ENCODE measurements around the gene BCL2. TPM values are rescaled to one million over a fixed set of nuclear protein-coding genes. Genes with fewer than 3 reads are reported as not detected.

The BCL2 gene
- total and polyA plus RNA-seq, 5 donors = 2.7 to 7.7 (median 4.0) TPM

DNA sequence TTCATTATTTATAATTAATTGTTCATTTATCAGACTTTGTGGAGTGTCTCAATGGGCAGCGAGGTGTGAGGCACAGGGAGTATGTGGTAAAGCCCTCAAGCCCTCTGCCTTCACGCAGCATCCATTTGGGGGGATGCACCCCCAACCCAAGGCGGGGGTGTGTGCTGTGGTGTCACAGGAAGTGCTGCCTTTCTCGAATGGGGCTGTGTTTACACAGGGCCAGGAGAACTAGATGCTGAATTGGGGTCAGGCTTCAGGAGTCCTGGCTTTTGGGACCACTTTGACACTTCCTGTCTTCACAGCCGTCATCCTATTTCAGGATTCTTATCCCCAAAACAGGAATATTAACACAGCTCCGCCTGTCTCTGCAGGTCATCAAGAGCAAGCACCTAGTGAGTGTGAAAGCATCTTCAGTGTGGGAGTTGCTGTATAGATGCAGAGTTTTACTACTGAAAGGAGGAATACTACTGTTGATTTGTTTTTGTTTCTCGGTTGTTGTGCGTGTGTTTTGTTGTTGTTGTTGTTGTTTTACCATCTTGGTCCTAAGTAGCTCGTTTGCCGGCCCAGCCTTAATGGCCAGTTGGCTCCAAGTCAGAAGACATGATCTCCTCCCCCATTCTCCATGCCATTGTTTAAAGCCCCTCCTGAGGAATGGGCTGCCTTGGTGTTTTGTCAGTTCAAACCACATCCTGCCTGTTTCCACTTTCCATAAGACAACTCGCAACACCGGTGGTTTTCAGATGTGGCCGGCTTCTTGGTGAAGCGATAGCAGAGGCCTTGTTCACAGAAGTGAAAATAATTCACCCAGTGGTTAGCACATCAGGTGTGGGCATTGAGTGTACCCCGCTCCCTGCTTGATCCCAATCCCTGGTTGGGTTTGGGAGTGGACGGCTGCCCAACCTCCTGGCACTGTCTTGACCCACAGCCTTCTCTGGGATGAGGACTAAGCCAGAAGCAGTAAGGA is 221.3 kb downstream of the BCL2 start:
- intact Hi-C loops (cut with DNase I) = no loop called here
- no peak for ATAC-seq
- 68% methylated on average over 16 of the region's 16 CpGs for WGBS

DNA sequence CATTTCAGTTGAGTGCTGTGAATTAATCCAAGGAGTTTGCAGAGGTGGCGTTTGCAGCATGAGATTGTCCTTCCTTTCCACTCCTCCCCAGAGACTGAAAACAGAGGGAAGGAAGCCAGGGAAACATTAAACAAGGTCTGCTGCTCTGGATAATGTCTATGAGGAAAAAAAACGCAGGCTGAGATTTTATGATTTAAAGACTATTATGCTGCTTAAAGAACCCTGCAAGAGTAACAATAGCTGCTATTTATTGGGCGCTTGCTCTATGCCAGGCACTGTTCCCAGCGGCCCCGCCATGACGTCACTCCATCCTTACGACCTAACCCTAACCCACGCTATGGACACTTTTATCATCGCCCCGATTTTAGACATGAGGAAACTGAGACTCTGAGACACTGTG is 222.4 kb downstream of the BCL2 start:
- no peaks in the 10 kb centered on the region for H3K27me3 ChIP-seq (ENCODE audit: control insufficient read depth, insufficient read depth)
- intact Hi-C loops (cut with DNase I) = no loop called here
- no peak for DNase-seq
- H3K9me3 ChIP-seq (ENCODE audit: control insufficient read depth, low read length) = no peaks in the 10 kb centered on the region
- peaks cover 7% of the 10 kb centered on the region for H3K4me1 ChIP-seq (ENCODE audit: control insufficient read depth, insufficient read depth, low read length)
- H3K27ac ChIP-seq (ENCODE audit: low read length) = peak overlapping the region; percentile 8
- WGBS = 37% methylated on average over 10 of the region's 10 CpGs
- ATAC-seq = no peak
- no peak overlapping the region for H3K4me3 ChIP-seq (ENCODE audit: low read length)

More for the DNA sequence above, 221.3 kb downstream of the BCL2 start:
- no peak overlapping the region for H3K4me3 ChIP-seq (ENCODE audit: low read length)
- DNase-seq = no peak
- H3K4me1 ChIP-seq (ENCODE audit: control insufficient read depth, insufficient read depth, low read length) = peaks cover 7% of the 10 kb centered on the region
- no peaks in the 10 kb centered on the region for H3K9me3 ChIP-seq (ENCODE audit: control insufficient read depth, low read length)
- H3K27me3 ChIP-seq (ENCODE audit: control insufficient read depth, insufficient read depth) = no peaks in the 10 kb centered on the region
- H3K27ac ChIP-seq (ENCODE audit: low read length) = no peak overlapping the region

GRCh38 chr18:63096327-63096874 is 223.2 kb downstream of the BCL2 start:
- Histone ChIP-seq H3K4me1 (ENCODE audit: control insufficient read depth, insufficient read depth, low read length) (peaks cover 7% of the 10 kb centered on the region), H3K9me3 (ENCODE audit: control insufficient read depth, low read length) (no peaks in the 10 kb centered on the region), H3K27me3 (ENCODE audit: control insufficient read depth, insufficient read depth) (no peaks in the 10 kb centered on the region), H3K27ac (ENCODE audit: low read length) (no peak overlapping the region), H3K4me3 (ENCODE audit: low read length) (no peak overlapping the region)
- intact Hi-C loops (cut with DNase I) = no loop called here
- ATAC-seq (no peak), DNase-seq (no peak)
- 79% methylated on average over 2 of the region's 2 CpGs for WGBS

DNA sequence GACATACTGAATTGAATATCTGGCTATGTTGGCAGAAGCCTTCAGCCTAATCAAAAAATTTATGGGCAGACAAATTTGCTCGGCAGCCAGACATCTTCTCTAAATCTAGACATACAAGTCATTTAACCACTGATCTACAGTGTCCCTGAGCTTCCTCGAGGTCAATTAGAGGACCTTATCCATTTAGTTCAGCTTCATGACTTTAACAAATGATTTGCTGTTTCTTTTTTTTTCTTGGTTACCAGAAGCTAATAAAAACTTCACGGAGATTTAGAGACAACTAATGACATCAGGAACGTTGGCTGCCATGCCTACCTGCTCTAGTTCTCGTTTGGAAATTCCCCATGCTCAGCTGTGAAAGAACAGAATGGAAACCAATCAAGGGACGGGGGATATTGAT is 223.8 kb downstream of the BCL2 start:
- Histone ChIP-seq H3K9me3 (ENCODE audit: control insufficient read depth, low read length) (no peaks in the 10 kb centered on the region), H3K27ac (ENCODE audit: low read length) (no peak overlapping the region), H3K27me3 (ENCODE audit: control insufficient read depth, insufficient read depth) (no peaks in the 10 kb centered on the region), H3K4me3 (ENCODE audit: low read length) (no peak overlapping the region), H3K4me1 (ENCODE audit: control insufficient read depth, insufficient read depth, low read length) (peaks cover 7% of the 10 kb centered on the region)
- DNase-seq (no peak), ATAC-seq (no peak)
- WGBS = 77% methylated on average over 6 of the region's 6 CpGs
- intact Hi-C loops (cut with DNase I) = no loop called here

DNA sequence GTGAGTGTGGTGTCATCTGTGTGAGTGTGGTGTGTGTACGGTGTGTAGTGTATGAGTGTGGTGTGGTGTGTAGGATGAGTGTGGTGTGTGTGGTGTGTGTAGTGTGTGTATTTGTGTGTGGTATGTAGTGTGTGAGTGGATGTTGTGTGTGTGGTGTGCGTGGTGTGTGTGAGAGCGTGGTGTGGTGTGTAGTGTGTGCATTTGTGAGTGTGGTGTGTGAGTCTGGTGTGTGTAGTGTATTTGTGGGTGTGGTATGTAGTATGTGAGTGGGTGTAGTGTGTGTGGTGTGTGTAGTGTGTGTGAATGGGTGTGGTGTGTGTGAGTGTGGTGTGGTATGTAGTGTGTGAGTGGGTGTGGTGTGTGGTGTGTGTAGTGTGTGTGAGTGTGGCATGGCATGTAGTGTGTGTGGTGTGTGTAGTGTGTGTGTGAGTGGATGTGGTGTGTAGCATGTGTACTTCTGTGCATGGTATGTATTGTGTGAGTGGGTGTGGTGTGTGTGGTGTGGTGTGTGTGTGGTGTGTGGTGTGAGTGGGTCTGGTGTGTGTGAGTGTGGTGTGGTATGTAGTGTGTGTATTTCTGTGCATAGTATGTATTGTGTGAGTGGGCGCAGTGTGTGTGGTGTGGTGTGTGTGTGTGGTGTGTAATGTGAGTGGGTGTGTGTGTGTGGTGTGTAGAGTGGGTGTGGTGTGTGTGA is 227.8 kb downstream of the BCL2 start:
- H3K4me1 ChIP-seq (ENCODE audit: control insufficient read depth, insufficient read depth, low read length) = no peaks in the 10 kb centered on the region
- H3K9me3 ChIP-seq (ENCODE audit: control insufficient read depth, low read length) = no peaks in the 10 kb centered on the region
- intact Hi-C loops (cut with DNase I) = no loop called here
- no peaks in the 10 kb centered on the region for H3K27me3 ChIP-seq (ENCODE audit: control insufficient read depth, insufficient read depth)
- H3K4me3 ChIP-seq (ENCODE audit: low read length) = no peak overlapping the region
- ATAC-seq = peak; percentile 40 to 43
- no peak overlapping the region for H3K27ac ChIP-seq (ENCODE audit: low read length)
- WGBS = 98% methylated on average over 4 of the region's 4 CpGs
- DNase-seq = no peak

DNA sequence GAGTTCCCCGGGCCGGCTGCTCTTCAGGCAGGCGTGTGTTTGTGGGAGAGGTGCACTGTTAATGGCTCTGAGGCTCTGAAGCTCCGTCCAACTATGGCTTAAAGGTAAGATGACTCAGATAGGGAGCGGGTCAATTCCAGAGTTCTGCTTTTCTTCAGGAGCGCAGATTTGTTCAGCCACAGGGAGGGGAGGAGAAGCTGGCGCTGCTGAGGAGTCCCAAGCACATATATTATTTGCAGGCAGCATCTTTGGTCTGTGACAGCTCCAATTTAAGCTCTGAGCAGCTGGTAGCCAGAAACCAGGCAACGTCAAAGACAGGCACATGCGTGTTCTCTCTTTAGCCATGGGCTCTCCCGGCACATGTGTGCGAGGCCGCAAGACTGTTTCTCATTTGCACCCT is 229.2 kb downstream of the BCL2 start:
- no peak for ATAC-seq

GRCh38 chr18:63089041-63089440 is 230.5 kb downstream of the BCL2 start:
- no peaks in the 10 kb centered on the region for H3K4me1 ChIP-seq (ENCODE audit: control insufficient read depth, insufficient read depth, low read length)
- no peak for DNase-seq
- no peak for ATAC-seq
- H3K27me3 ChIP-seq (ENCODE audit: control insufficient read depth, insufficient read depth) = no peaks in the 10 kb centered on the region
- H3K27ac ChIP-seq (ENCODE audit: low read length) = no peak overlapping the region
- WGBS = 90% methylated on average over 11 of the region's 11 CpGs
- intact Hi-C loops (cut with DNase I) = no loop called here
- H3K4me3 ChIP-seq (ENCODE audit: low read length) = no peak overlapping the region
- no peaks in the 10 kb centered on the region for H3K9me3 ChIP-seq (ENCODE audit: control insufficient read depth, low read length)

More for the DNA sequence above, 229.2 kb downstream of the BCL2 start:
- Histone ChIP-seq H3K27ac (ENCODE audit: low read length) (no peak overlapping the region), H3K27me3 (ENCODE audit: control insufficient read depth, insufficient read depth) (no peaks in the 10 kb centered on the region), H3K4me1 (ENCODE audit: control insufficient read depth, insufficient read depth, low read length) (no peaks in the 10 kb centered on the region), H3K4me3 (ENCODE audit: low read length) (no peak overlapping the region), H3K9me3 (ENCODE audit: control insufficient read depth, low read length) (no peaks in the 10 kb centered on the region)
- intact Hi-C loops (cut with DNase I) = no loop called here
- 87% methylated on average over 12 of the region's 12 CpGs for WGBS
- no peak for DNase-seq

- WGBS = 67% methylated on average over 7 of the region's 7 CpGs
- Histone ChIP-seq H3K27me3 (ENCODE audit: control insufficient read depth, insufficient read depth) (no peaks in the 10 kb centered on the region), H3K4me1 (ENCODE audit: control insufficient read depth, insufficient read depth, low read length) (no peaks in the 10 kb centered on the region), H3K9me3 (ENCODE audit: control insufficient read depth, low read length) (no peaks in the 10 kb centered on the region), H3K4me3 (ENCODE audit: low read length) (no peak overlapping the region), H3K27ac (ENCODE audit: low read length) (no peak overlapping the region)
- ATAC-seq (no peak), DNase-seq (no peak)
- intact Hi-C loops (cut with DNase I) = no loop called here
Measured at GRCh38 chr18:63088262-63088661, 231.3 kb downstream of the BCL2 start.

DNA sequence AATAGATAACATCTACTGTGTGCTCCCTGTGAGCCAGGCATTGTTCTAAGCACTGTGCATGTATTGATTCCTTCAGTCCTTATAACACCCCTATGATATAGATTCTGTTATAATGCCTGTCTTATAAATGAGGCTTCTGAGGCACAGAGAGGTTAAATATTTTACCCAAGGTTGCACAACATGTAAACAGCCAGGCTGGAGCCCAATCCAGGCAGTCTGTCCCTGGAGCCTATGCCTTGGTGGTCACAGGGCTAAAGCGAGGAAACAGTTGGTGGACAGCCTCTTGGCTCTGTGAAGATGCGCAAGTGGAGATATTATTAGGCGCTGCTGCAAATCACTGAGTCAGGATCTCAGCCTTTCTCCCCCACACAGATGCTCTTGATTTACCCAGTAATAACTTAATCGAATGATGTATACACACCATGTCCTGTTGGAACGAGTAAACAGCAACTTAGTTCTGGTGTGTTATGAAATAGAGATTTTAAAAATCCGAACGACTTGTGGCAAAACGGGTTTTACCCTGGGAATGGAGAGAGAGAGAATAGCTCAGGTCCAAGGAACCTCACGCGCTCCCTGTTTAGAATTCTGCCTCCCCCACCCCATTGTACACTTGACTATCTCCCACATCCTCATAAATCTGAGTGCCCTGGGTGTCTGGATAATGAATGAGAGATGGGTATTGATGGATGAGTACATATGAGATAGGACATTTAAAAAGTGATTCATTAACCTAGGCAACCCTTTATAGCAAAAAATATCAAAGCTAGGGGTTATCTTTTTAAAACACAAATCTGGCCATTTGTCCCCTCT is 231.9 kb downstream of the BCL2 start:
- no peak overlapping the region for H3K27ac ChIP-seq (ENCODE audit: low read length)
- 89% methylated on average over 10 of the region's 10 CpGs for WGBS
- no peaks in the 10 kb centered on the region for H3K4me1 ChIP-seq (ENCODE audit: control insufficient read depth, insufficient read depth, low read length)
- no peak overlapping the region for H3K4me3 ChIP-seq (ENCODE audit: low read length)
- H3K9me3 ChIP-seq (ENCODE audit: control insufficient read depth, low read length) = no peaks in the 10 kb centered on the region
- ATAC-seq (no peak), DNase-seq (no peak)
- intact Hi-C loops (cut with DNase I) = no loop called here
- no peaks in the 10 kb centered on the region for H3K27me3 ChIP-seq (ENCODE audit: control insufficient read depth, insufficient read depth)

- Histone ChIP-seq H3K9me3 (ENCODE audit: control insufficient read depth, low read length) (no peaks in the 10 kb centered on the region), H3K4me3 (ENCODE audit: low read length) (no peak overlapping the region), H3K27ac (ENCODE audit: low read length) (no peak overlapping the region), H3K4me1 (ENCODE audit: control insufficient read depth, insufficient read depth, low read length) (no peaks in the 10 kb centered on the region), H3K27me3 (ENCODE audit: control insufficient read depth, insufficient read depth) (no peaks in the 10 kb centered on the region)
- no peak for ATAC-seq
- 91% methylated on average over 5 of the region's 5 CpGs for WGBS
- intact Hi-C loops (cut with DNase I) = no loop called here
- no peak for DNase-seq
Measured at GRCh38 chr18:63085611-63086010, 234.0 kb downstream of the BCL2 start.

All from right cardiac atrium (tissue), 5 donors.